Measurements from ENCODE around the gene CD1C.

GRCh38 chr1:158323866-158324265, 34.1 kb downstream of the CD1C start:
- no peak for TF ChIP-seq CTCF (IDR thresholded peaks at IDR 0.05; ENCODE audit: low read length)
- TF ChIP-seq EZH2 (IDR thresholded peaks at IDR 0.05; ENCODE audit: borderline replicate concordance, low read length), result no peak
